Mesenchymal stem cell (in vitro differentiated cells and primary cell): ENCODE results near the gene MSTN.

ENCODE experiments used
- DNase-seq: peaks from one replicate; pipeline ENCODE4 v3.0.0-alpha.2; 2013
- H2AFZ ChIP-seq: one replicate; pipeline ENCODE4 v1.6.1; 2013; ENCODE audit warnings: low read depth, mild to moderate bottlenecking, control low read depth, inconsistent platforms, low read length, moderate library complexity
- H2AK5ac ChIP-seq: 2 replicates; pipeline ENCODE4 v1.6.1; 2013; ENCODE audit warnings: low read length, moderate library complexity, mild to moderate bottlenecking, inconsistent platforms; ENCODE audit not compliant: severe bottlenecking
- H2BK120ac ChIP-seq: one replicate; pipeline ENCODE4 v1.6.1; 2013; ENCODE audit warnings: low read depth, mild to moderate bottlenecking, inconsistent platforms, low read length, moderate library complexity
- H2BK12ac ChIP-seq, 2 experiments: one replicate each; pipeline ENCODE4 v1.6.1; 2013; ENCODE audit warnings: inconsistent platforms in 2 of 2, low read length in 2 of 2, mild to moderate bottlenecking in 2 of 2, moderate library complexity in 2 of 2, control low read depth in 1 of 2
- H2BK15ac ChIP-seq: one replicate; pipeline ENCODE4 v1.6.1; 2013; ENCODE audit warnings: mild to moderate bottlenecking, low read depth, inconsistent platforms; ENCODE audit not compliant: poor library complexity, severe bottlenecking
- H2BK5ac ChIP-seq: 2 replicates; pipeline ENCODE4 v1.6.1; 2013; ENCODE audit warnings: low read depth, mild to moderate bottlenecking, low read length, control low read depth, inconsistent platforms; ENCODE audit not compliant: poor library complexity, severe bottlenecking
- H3K14ac ChIP-seq, 2 experiments: one replicate each; pipeline ENCODE4 v1.6.1; 2013; ENCODE audit warnings: inconsistent platforms in 2 of 2, low read length in 2 of 2, control low read depth in 1 of 2, mild to moderate bottlenecking in 1 of 2, moderate library complexity in 1 of 2
- H3K18ac ChIP-seq, 2 experiments: one replicate each; pipeline ENCODE4 v1.6.1; 2013; ENCODE audit warnings: inconsistent platforms in 2 of 2, low read length in 2 of 2, control low read depth in 1 of 2, low read depth in 1 of 2, mild to moderate bottlenecking in 1 of 2
- H3K23ac ChIP-seq, 2 experiments: one replicate each; pipeline ENCODE4 v1.6.1; 2013; ENCODE audit warnings: inconsistent platforms in 2 of 2, low read length in 2 of 2, mild to moderate bottlenecking in 2 of 2, moderate library complexity in 2 of 2, control low read depth in 1 of 2
- H3K27ac ChIP-seq: 2 replicates; pipeline ENCODE4 v1.5.1; 2013; ENCODE audit warnings: mild to moderate bottlenecking, moderate library complexity, low read length, control low read depth, inconsistent platforms; ENCODE audit not compliant: poor library complexity, severe bottlenecking
- H3K27me3 ChIP-seq, 2 experiments: 2 replicates each; pipeline versions ENCODE4 v1.6.1 to v1.7.0; 2013; ENCODE audit warnings: low read length in 2 of 2, mild to moderate bottlenecking in 2 of 2, moderate library complexity in 2 of 2, control low read depth in 1 of 2, inconsistent platforms in 1 of 2; ENCODE audit not compliant: control insufficient read depth in 1 of 2, insufficient read depth in 1 of 2
- H3K36me3 ChIP-seq, 2 experiments: 2 replicates each; pipeline versions ENCODE4 v1.6.1 to v1.7.0; 2013; ENCODE audit warnings: low read length in 2 of 2, control low read depth in 1 of 2, inconsistent platforms in 1 of 2, low read depth in 1 of 2, mild to moderate bottlenecking in 1 of 2; ENCODE audit not compliant: insufficient read depth in 2 of 2, control insufficient read depth in 1 of 2
- H3K4ac ChIP-seq, 2 experiments: one replicate each; pipeline ENCODE4 v1.6.1; 2013; ENCODE audit warnings: inconsistent platforms in 2 of 2, low read length in 2 of 2, mild to moderate bottlenecking in 2 of 2, moderate library complexity in 2 of 2, control low read depth in 1 of 2, low read depth in 1 of 2
- H3K4me1 ChIP-seq: 2 replicates; pipeline ENCODE4 v1.6.1; 2013; ENCODE audit warnings: low read depth, low read length, control low read depth; ENCODE audit not compliant: control insufficient read depth, insufficient read depth
- H3K4me2 ChIP-seq: 2 replicates; pipeline ENCODE4 v1.6.1; 2013; ENCODE audit warnings: low read length, mild to moderate bottlenecking, inconsistent platforms; ENCODE audit not compliant: poor library complexity, severe bottlenecking
- H3K4me3 ChIP-seq, 2 experiments: 2 replicates each; pipeline versions ENCODE4 v1.5.1 to v1.7.0; 2013; ENCODE audit warnings: low read length in 2 of 2, mild to moderate bottlenecking in 2 of 2, control low read depth in 1 of 2, low read depth in 1 of 2; ENCODE audit not compliant: insufficient read depth in 1 of 2
- H3K79me1 ChIP-seq: replicated peaks from 2 replicates; pipeline ENCODE4 v1.6.1; 2013; ENCODE audit warnings: mild to moderate bottlenecking, control low read depth, low read length, inconsistent platforms; ENCODE audit not compliant: poor library complexity, severe bottlenecking
- H3K9ac ChIP-seq: 2 replicates; pipeline ENCODE4 v1.7.0; 2013; ENCODE audit warnings: mild to moderate bottlenecking, low read length, moderate library complexity
- H3K9me3 ChIP-seq: 2 replicates; pipeline ENCODE4 v1.7.0; 2013; ENCODE audit warnings: mild to moderate bottlenecking, low read length; ENCODE audit not compliant: control insufficient read depth
- H4K8ac ChIP-seq: one replicate; pipeline ENCODE4 v1.6.1; 2013; ENCODE audit warnings: inconsistent platforms, mild to moderate bottlenecking, low read length, moderate library complexity
- H4K91ac ChIP-seq: one replicate; pipeline ENCODE4 v1.6.1; 2013; ENCODE audit warnings: mild to moderate bottlenecking, low read length, inconsistent platforms
- WGBS: methylation state at CpG from one replicate; pipeline ENCODE4 v1.1.7; 2013; ENCODE audit warnings: mixed read lengths; 5-methylcytosine and 5-hydroxymethylcytosine counted together

The MSTN gene

GRCh38 chr2:190069936-190070696, 7.6 kb upstream of the MSTN start:
- no peak overlapping the region for H3K27ac ChIP-seq
- H3K9ac ChIP-seq: no peak overlapping the region
- H3K23ac ChIP-seq: no peak overlapping the region
- H2BK12ac ChIP-seq: no peak overlapping the region
- no peak overlapping the region for H3K4ac ChIP-seq
- no peak overlapping the region for H2AFZ ChIP-seq
- H3K27me3 ChIP-seq: no peaks in the 10 kb centered on the region
- H2BK120ac ChIP-seq: no peak overlapping the region
- H3K4me2 ChIP-seq: no peak overlapping the region
- no peaks in the 10 kb centered on the region for H3K79me1 ChIP-seq
- no peaks in the 10 kb centered on the region for H3K9me3 ChIP-seq
- H2BK5ac ChIP-seq: no peak overlapping the region
- H3K18ac ChIP-seq: no peak overlapping the region
- H3K4me3 ChIP-seq: no peak overlapping the region
- H3K36me3 ChIP-seq: no peaks in the 10 kb centered on the region
- no peak overlapping the region for H2AK5ac ChIP-seq
- H4K91ac ChIP-seq: no peak overlapping the region
- 50% methylated on average over 2 of the region's 3 CpGs for WGBS
- H4K8ac ChIP-seq: no peak overlapping the region
- H3K14ac ChIP-seq: no peak overlapping the region
- DNase-seq: peak; percentile 76
- H3K4me1 ChIP-seq: no peaks in the 10 kb centered on the region
- H2BK15ac ChIP-seq: no peak overlapping the region

- H3K79me1 ChIP-seq: no peaks in the 10 kb centered on the region
- no peak overlapping the region for H3K23ac ChIP-seq
- 100% methylated on average over 1 of the region's 1 CpG for WGBS
- no peak overlapping the region for H2BK12ac ChIP-seq
- no peak overlapping the region for H2AK5ac ChIP-seq
- no peak overlapping the region for H2BK15ac ChIP-seq
- H3K9ac ChIP-seq: no peak overlapping the region
- H3K9me3 ChIP-seq: no peaks in the 10 kb centered on the region
- DNase-seq: no peak
- no peak overlapping the region for H2BK5ac ChIP-seq
- no peak overlapping the region for H3K4me3 ChIP-seq
- no peaks in the 10 kb centered on the region for H3K36me3 ChIP-seq
- H4K91ac ChIP-seq: no peak overlapping the region
- no peaks in the 10 kb centered on the region for H3K27me3 ChIP-seq
- H3K4me1 ChIP-seq: no peaks in the 10 kb centered on the region
- H2BK120ac ChIP-seq: no peak overlapping the region
- no peak overlapping the region for H2AFZ ChIP-seq
- H3K27ac ChIP-seq: no peak overlapping the region
- no peak overlapping the region for H3K4ac ChIP-seq
- no peak overlapping the region for H4K8ac ChIP-seq
- H3K18ac ChIP-seq: no peak overlapping the region
- no peak overlapping the region for H3K14ac ChIP-seq
- H3K4me2 ChIP-seq: no peak overlapping the region
These were observed 6.2 kb upstream of the MSTN start for GRCh38 chr2:190068764-190069163.

DNA sequence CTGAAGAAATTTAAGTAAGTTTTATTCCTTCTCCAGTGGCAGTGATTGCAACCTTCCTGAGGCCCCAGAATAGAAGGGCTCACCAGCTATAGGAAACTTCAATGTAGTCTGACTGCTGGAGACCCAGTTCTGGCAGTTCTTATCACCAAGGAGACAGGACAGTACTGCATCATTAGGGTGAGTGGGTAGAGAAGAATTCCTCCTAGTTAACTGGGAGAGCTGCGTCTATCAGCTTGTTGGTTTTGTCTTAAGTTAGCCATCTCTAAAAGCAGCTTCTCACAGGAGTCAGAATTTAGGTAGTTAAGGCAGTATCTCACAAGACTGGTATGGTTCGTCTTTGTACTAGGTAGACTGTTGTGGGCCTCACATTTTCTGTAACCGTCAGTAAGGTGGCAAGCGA, 3.3 kb upstream of the MSTN start:
- Histone ChIP-seq H3K4me3 (no peak overlapping the region), H4K8ac (no peak overlapping the region), H2AK5ac (no peak overlapping the region), H2BK12ac (no peak overlapping the region), H2BK5ac (no peak overlapping the region), H3K14ac (no peak overlapping the region), H3K27me3 (no peaks in the 10 kb centered on the region), H3K79me1 (no peaks in the 10 kb centered on the region), H3K27ac (no peak overlapping the region), H2BK120ac (no peak overlapping the region), H4K91ac (no peak overlapping the region), H3K9me3 (no peaks in the 10 kb centered on the region), H3K4ac (no peak overlapping the region), H3K9ac (no peak overlapping the region), H2BK15ac (no peak overlapping the region), H3K23ac (no peak overlapping the region), H3K36me3 (no peaks in the 10 kb centered on the region), H3K4me2 (no peak overlapping the region), H2AFZ (no peak overlapping the region), H3K4me1 (no peaks in the 10 kb centered on the region), H3K18ac (no peak overlapping the region)
- 91% methylated on average over 2 of the region's 4 CpGs for WGBS
- DNase-seq: no peak

DNA sequence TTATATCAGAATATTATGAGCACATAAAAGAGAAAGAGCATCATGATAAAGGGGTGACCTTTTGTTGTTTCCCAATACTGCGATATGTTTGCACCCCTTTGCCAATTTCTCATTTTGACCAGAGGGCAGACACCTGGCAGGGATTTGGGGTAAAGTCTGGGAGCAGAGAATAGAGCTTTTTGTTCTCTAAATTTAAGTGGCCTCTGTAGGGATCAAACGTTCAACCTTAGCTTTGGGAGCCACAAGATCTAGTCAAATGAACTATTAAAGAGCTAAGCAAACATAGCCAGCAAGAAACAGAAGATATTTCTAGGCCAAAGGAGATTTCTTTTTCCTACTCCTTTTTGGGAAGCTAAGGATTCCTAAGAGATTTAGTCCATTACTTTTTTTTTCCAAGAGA, 1.1 kb upstream of the MSTN start:
- Histone ChIP-seq H3K18ac (no peak overlapping the region), H3K4me3 (no peak overlapping the region), H3K9ac (no peak overlapping the region), H4K91ac (no peak overlapping the region), H3K23ac (no peak overlapping the region), H3K27me3 (no peaks in the 10 kb centered on the region), H3K79me1 (no peaks in the 10 kb centered on the region), H3K36me3 (no peaks in the 10 kb centered on the region), H2BK5ac (no peak overlapping the region), H3K27ac (no peak overlapping the region), H3K4ac (no peak overlapping the region), H3K9me3 (no peaks in the 10 kb centered on the region), H3K4me2 (no peak overlapping the region), H4K8ac (no peak overlapping the region), H3K4me1 (no peaks in the 10 kb centered on the region), H2AK5ac (no peak overlapping the region), H2BK120ac (no peak overlapping the region), H2BK12ac (no peak overlapping the region), H3K14ac (no peak overlapping the region), H2BK15ac (no peak overlapping the region), H2AFZ (no peak overlapping the region)
- no peak for DNase-seq
- 100% methylated on average over 1 of the region's 2 CpGs for WGBS
